K562 (cell line): ENCODE measurements around the gene PMPCA. TPM values are rescaled to one million over a fixed set of nuclear protein-coding genes. Genes with fewer than 3 reads are reported as not detected.

Source experiments
- ARHGAP35 ChIP-seq: fragments of 450-650 bp; IDR thresholded peaks from 2 replicates; pipeline ENCODE4 v1.6.1; 2018; ENCODE audit not compliant: partially characterized antibody
- CREB3L1 ChIP-seq: fragments of 450-650 bp; IDR thresholded peaks from 2 replicates; pipeline ENCODE4 v1.6.1; 2014; ENCODE audit warnings: low read depth, mild to moderate bottlenecking, moderate library complexity, borderline replicate concordance
- E2F6 ChIP-seq, 2 experiments: IDR thresholded peaks; 2 replicates each; pipeline ENCODE4 v1.6.1; 2011; ENCODE audit warnings: borderline replicate concordance in 1 of 2, control low read depth in 1 of 2, low read depth in 1 of 2, low read length in 1 of 2, mild to moderate bottlenecking in 1 of 2, mixed read lengths in 1 of 2, moderate library complexity in 1 of 2; ENCODE audit not compliant: insufficient read depth in 1 of 2, insufficient read length in 1 of 2, poor library complexity in 1 of 2, severe bottlenecking in 1 of 2; ENCODE audit errors: extremely low read depth in 1 of 2
- HEY1 ChIP-seq: fragments of 250-450 bp; sonication (Bioruptor Pico); IDR thresholded peaks from 2 replicates; pipeline ENCODE4 v1.5.0; 2020; ENCODE audit warnings: mild to moderate bottlenecking, moderate library complexity, borderline replicate concordance
- L3MBTL2 ChIP-seq: fragments of 450-650 bp; IDR thresholded peaks from 2 replicates; pipeline ENCODE4 v1.6.1; 2016; ENCODE audit warnings: mild to moderate bottlenecking, moderate library complexity
- MECOM ChIP-seq: fragments of 250-450 bp; sonication (Bioruptor Pico); IDR thresholded peaks from 2 replicates; pipeline ENCODE4 v1.8.0; 2022; ENCODE audit warnings: inconsistent platforms
- MYC ChIP-seq, 2 experiments: fragments of 250-450 bp in 1 of 2; sonication (Bioruptor Pico) in 1 of 2; IDR thresholded peaks; 2 replicates each; pipeline versions ENCODE4 v1.5.1 to v1.6.1; 2012 to 2021; ENCODE audit warnings: low read depth in 2 of 2, borderline replicate concordance in 1 of 2, improper control_type of control experiment in 1 of 2, low read length in 1 of 2, mild to moderate bottlenecking in 1 of 2, moderate library complexity in 1 of 2
- PHF8 ChIP-seq: fragments of 200-600 bp; sonication (generic); IDR thresholded peaks from 2 replicates; pipeline ENCODE4 v1.6.1; 2012; ENCODE audit warnings: mixed run types, mild to moderate bottlenecking, inconsistent platforms, low read length, moderate library complexity, borderline replicate concordance
- TEAD4 ChIP-seq, 2 experiments: sonication (generic) in 1 of 2; formaldehyde crosslinking in 1 of 2; IDR thresholded peaks; 2 replicates each; pipeline versions ENCODE4 v1.6.1 to v1.8.0; 2012 to 2022; ENCODE audit warnings: borderline replicate concordance in 1 of 2, inconsistent platforms in 1 of 2, low read length in 1 of 2, mild to moderate bottlenecking in 1 of 2, missing genetic modification reagents in 1 of 2
- USF1 ChIP-seq: sonication (generic); formaldehyde crosslinking; IDR thresholded peaks from 2 replicates; pipeline ENCODE4 v1.9.0; 2022; ENCODE audit warnings: mild to moderate bottlenecking, missing genetic modification reagents
- ZMIZ1 ChIP-seq, 2 experiments: fragments of 150-350 bp in 1 of 2; IDR thresholded peaks; 2 replicates each; pipeline ENCODE4 v1.6.1; 2012 to 2016; ENCODE audit warnings: low read depth in 2 of 2, low read length in 2 of 2, mild to moderate bottlenecking in 1 of 2, moderate library complexity in 1 of 2
- ZNF232 ChIP-seq: sonication (generic); formaldehyde crosslinking; IDR thresholded peaks from 2 replicates; pipeline ENCODE4 v1.8.0; 2022; ENCODE audit warnings: mild to moderate bottlenecking, missing genetic modification reagents
- polyA plus RNA-seq, 8 experiments: library from polyadenylated mRNA; depleted of rRNA in 4 of 8; stranded (reverse) in 5 of 8; unstranded in 3 of 8; fragments of >200 nt; fragmentation: Nextera tagmentation in 2 of 8; fragmentation: Illumina TruSeq in 1 of 8; extraction: Ambion mirVana in 2 of 8; extraction: Trizol in 1 of 8; gene quantifications; 2 replicates each; pipeline versions ENCODE4 v1.2.1 to v1.2.3, GENCODE V29; 2011 to 2014; ENCODE audit warnings: inconsistent platforms in 1 of 8, missing spikeins in 1 of 8
- total RNA-seq, 7 experiments: library from RNA; depleted of rRNA in 6 of 7; stranded (reverse); fragments of >200 nt in 6 of 7; fragmentation: Illumina TruSeq in 2 of 7; extraction: Trizol in 2 of 7; gene quantifications; 2 replicates each; pipeline versions ENCODE4 v1.2.1 to v1.2.3, GENCODE V29; 2011 to 2021; ENCODE audit warnings: low replicate concordance in 1 of 7
- TF ChIP-seq, protein P1 (sequence below): sonication (generic); formaldehyde crosslinking; IDR thresholded peaks from 2 replicates; pipeline ENCODE4 v1.9.0; 2022; ENCODE audit warnings: mild to moderate bottlenecking, missing genetic modification reagents

The PMPCA gene
- total and polyA plus RNA-seq, 9 of the 15 experiments (the other 6 are each of a cell fraction or from before 2014, with no cell fraction given) = 23.9 to 143 (median 86.6) TPM

- TF ChIP-seq USF1 = peak; percentile 52; the same call in 1 of the 2 replicates
- peak; percentile 81 to 83 for TF ChIP-seq E2F6 (IDR thresholded peaks at IDR 0.05; ENCODE audit: borderline replicate concordance in 1 of 2, extremely low read depth in 1 of 2, insufficient read depth in 1 of 2, insufficient read length in 1 of 2, low read depth in 1 of 2, low read length in 1 of 2, poor library complexity in 1 of 2, severe bottlenecking in 1 of 2)
- TF ChIP-seq PHF8 = peak; percentile 59; the same call in 1 of the 2 replicates
- TF ChIP-seq ZNF232 (CRISPR knock-in tag) = 0 out of 2 replicates have a peak, but pooled peaks have one; percentile 10
- TF ChIP-seq ZMIZ1 (IDR thresholded peaks at IDR 0.05; ENCODE audit: low read depth in 2 of 2, low read length in 2 of 2) = no peak
- no peak for TF ChIP-seq HEY1
- 0 out of 2 replicates have a peak, but pooled peaks have one; percentile 12 for TF ChIP-seq MECOM (CRISPR knock-in tag)
- no peak for TF ChIP-seq ARHGAP35
- peak; percentile 85 for TF ChIP-seq L3MBTL2
- peak; percentile 71 for TF ChIP-seq MYC (IDR thresholded peaks at IDR 0.05; ENCODE audit: low read depth, low read length)
- TF ChIP-seq MYC (CRISPR knock-in tag; IDR thresholded peaks at IDR 0.05; ENCODE audit: borderline replicate concordance, low read depth) = peak; percentile 30; the same call in 1 of the 2 replicates
- TF ChIP-seq CREB3L1 = 0 out of 2 replicates have a peak, but pooled peaks have one; percentile 23
- no peak for TF ChIP-seq TEAD4 (IDR thresholded peaks at IDR 0.05; ENCODE audit: low read length)
- 0 out of 2 replicates have a peak, but pooled peaks have one; percentile 56 for TF ChIP-seq TEAD4 (CRISPR knock-in tag; IDR thresholded peaks at IDR 0.05; ENCODE audit: borderline replicate concordance)
- TF ChIP-seq, protein P1, sequence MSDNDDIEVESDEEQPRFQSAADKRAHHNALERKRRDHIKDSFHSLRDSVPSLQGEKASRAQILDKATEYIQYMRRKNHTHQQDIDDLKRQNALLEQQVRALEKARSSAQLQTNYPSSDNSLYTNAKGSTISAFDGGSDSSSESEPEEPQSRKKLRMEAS (CRISPR knock-in tag) = peak; percentile 80
Observed at GRCh38 chr9:136409557-136410455, 652 bp upstream of the PMPCA start (continued).
